Measurements from ENCODE around the gene CFAP299. TPM values are rescaled to one million over a fixed set of nuclear protein-coding genes. Genes with fewer than 3 reads are reported as not detected.
"Not testable (repeated sequence)": the region's sequence is repeated elsewhere in the genome, so short reads cannot be mapped to it uniquely, and the experiment has no call there.

The CFAP299 gene
- total RNA-seq, 1 experiment from 2014 or later, result not detected

GRCh38 chr4:80637190-80637589, 301.7 kb downstream of the CFAP299 start:
- Histone ChIP-seq H3K27me3 (ENCODE audit: insufficient read depth, low read depth) (no peaks in the 10 kb centered on the region), H3K4me1 (replicated peaks; ENCODE audit: insufficient read depth) (no peaks in the 10 kb centered on the region), H3K27ac (no peak overlapping the region), H3F3A (ENCODE audit: insufficient read depth, low read depth) (no peaks in the 10 kb centered on the region), H3K9me3 (ENCODE audit: insufficient read depth, low read depth) (no peaks in the 10 kb centered on the region), H3K36me3 (ENCODE audit: low read depth) (no peaks in the 10 kb centered on the region), H3K4me2 (no peak overlapping the region), H3K79me2 (ENCODE audit: low read depth) (no peaks in the 10 kb centered on the region), H3K9me2 (ENCODE audit: insufficient read depth) (no peaks in the 10 kb centered on the region), H4K20me1 (ENCODE audit: insufficient read depth) (no peaks in the 10 kb centered on the region), H2AFZ (no peak overlapping the region), H3K4me3 (no peak overlapping the region)
- intact Hi-C loops (cut with micrococcal nuclease; ENCODE audit: unreplicated experiment), result no loop called here
- POLR2A ChIA-PET (ENCODE audit: unreplicated experiment), result no interaction called here
- no TSS peak for BruUV-seq (replicated peaks)
- TF ChIP-seq EZH2 (IDR thresholded peaks at IDR 0.05; ENCODE audit: low read depth) (no peak), CTCF (conservative IDR thresholded peaks at IDR 0.05) (no peak)
- CTCF ChIA-PET, result no interaction called here
- no peak for DNase-seq

DNA sequence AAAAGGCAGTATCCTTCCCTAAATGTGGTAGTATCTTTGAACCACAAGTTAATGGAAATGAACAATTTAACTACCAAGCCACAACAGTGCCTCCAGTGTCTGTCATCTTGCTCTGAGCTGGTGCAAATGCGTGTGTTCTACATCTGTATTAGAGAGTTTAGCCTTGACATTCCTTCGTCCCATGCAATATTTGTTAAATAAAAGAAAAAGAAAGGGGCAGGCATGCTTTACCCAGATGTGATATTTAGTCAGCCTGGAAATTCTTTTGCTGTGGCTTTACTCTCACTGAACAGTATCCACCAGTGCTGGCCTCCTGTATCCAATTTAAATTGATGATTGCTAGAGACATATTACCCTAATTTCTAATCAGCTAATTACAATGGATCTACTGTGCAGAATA, 310.5 kb downstream of the CFAP299 start:
- no peak overlapping the region for H3K4me3 ChIP-seq
- no peak overlapping the region for H2AFZ ChIP-seq
- no peaks in the 10 kb centered on the region for H3K79me2 ChIP-seq (ENCODE audit: low read depth)
- no peaks in the 10 kb centered on the region for H3K9me3 ChIP-seq (ENCODE audit: insufficient read depth, low read depth)
- intact Hi-C loops (cut with micrococcal nuclease; ENCODE audit: unreplicated experiment), result no loop called here
- no peaks in the 10 kb centered on the region for H3K27me3 ChIP-seq (ENCODE audit: insufficient read depth, low read depth)
- no peaks in the 10 kb centered on the region for H4K20me1 ChIP-seq (ENCODE audit: insufficient read depth)
- no peak overlapping the region for H3K27ac ChIP-seq
- H3F3A ChIP-seq (ENCODE audit: insufficient read depth, low read depth), result no peaks in the 10 kb centered on the region
- H3K9me2 ChIP-seq (ENCODE audit: insufficient read depth), result no peaks in the 10 kb centered on the region
- ChIA-PET CTCF (no interaction called here), POLR2A (ENCODE audit: unreplicated experiment) (no interaction called here)
- no peaks in the 10 kb centered on the region for H3K36me3 ChIP-seq (ENCODE audit: low read depth)
- H3K4me2 ChIP-seq, result no peak overlapping the region
- DNase-seq, result no peak
- no peaks in the 10 kb centered on the region for H3K4me1 ChIP-seq (replicated peaks; ENCODE audit: insufficient read depth)
- TF ChIP-seq EZH2 (IDR thresholded peaks at IDR 0.05; ENCODE audit: low read depth), result no peak
- BruUV-seq (replicated peaks), result no TSS peak

- Histone ChIP-seq H3K4me3 (no peak overlapping the region), H3F3A (ENCODE audit: insufficient read depth, low read depth) (no peaks in the 10 kb centered on the region), H3K27me3 (ENCODE audit: insufficient read depth, low read depth) (no peaks in the 10 kb centered on the region), H3K9me2 (ENCODE audit: insufficient read depth) (no peaks in the 10 kb centered on the region), H4K20me1 (ENCODE audit: insufficient read depth) (no peaks in the 10 kb centered on the region), H3K36me3 (ENCODE audit: low read depth) (no peaks in the 10 kb centered on the region), H3K27ac (no peak overlapping the region), H3K4me2 (no peak overlapping the region), H3K9me3 (ENCODE audit: insufficient read depth, low read depth) (no peaks in the 10 kb centered on the region), H3K4me1 (replicated peaks; ENCODE audit: insufficient read depth) (no peaks in the 10 kb centered on the region), H3K79me2 (ENCODE audit: low read depth) (no peaks in the 10 kb centered on the region), H2AFZ (no peak overlapping the region)
- ChIA-PET CTCF (no interaction called here), POLR2A (ENCODE audit: unreplicated experiment) (interaction anchor here (0.7 kb wide), 1 partner anchor 452 kb away, joined by 4 read pairs; no protein-coding TSS in a partner anchor)
- intact Hi-C loops (cut with micrococcal nuclease; ENCODE audit: unreplicated experiment), result no loop called here
- no peak for DNase-seq
- no peak for TF ChIP-seq CTCF (conservative IDR thresholded peaks at IDR 0.05)
- no peak for TF ChIP-seq EZH2 (IDR thresholded peaks at IDR 0.05; ENCODE audit: low read depth)
- BruUV-seq (replicated peaks), result no TSS peak
Observed at GRCh38 chr4:80655662-80656061, 320.1 kb downstream of the CFAP299 start.

DNA sequence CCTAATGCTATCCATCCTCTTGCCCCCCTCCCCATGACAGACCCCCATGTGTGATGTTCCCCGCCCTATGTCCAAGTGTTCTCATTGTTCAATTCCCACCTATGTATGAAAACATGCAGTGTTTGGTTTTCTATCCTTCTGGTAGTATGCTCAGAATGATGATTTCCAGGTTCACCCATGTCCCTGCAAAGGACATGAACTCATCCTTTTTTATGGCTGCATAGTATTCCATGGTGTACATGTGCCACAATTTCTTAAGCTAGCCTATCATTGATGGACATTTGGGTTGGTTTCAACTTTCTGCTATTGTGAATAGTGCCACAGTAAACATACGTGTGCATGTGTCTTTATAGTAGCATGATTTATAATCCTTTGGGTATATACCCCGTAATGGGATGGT, 334.6 kb downstream of the CFAP299 start:
- H3K79me2 ChIP-seq (ENCODE audit: low read depth); H3K4me3 ChIP-seq; H3F3A ChIP-seq (ENCODE audit: insufficient read depth, low read depth); H3K9me3 ChIP-seq (ENCODE audit: insufficient read depth, low read depth); H4K20me1 ChIP-seq (ENCODE audit: insufficient read depth); intact Hi-C loops (cut with micrococcal nuclease; ENCODE audit: unreplicated experiment); H3K9me2 ChIP-seq (ENCODE audit: insufficient read depth); CTCF ChIA-PET; H3K27me3 ChIP-seq (ENCODE audit: insufficient read depth, low read depth); H3K27ac ChIP-seq; H3K36me3 ChIP-seq (ENCODE audit: low read depth); DNase-seq; POLR2A ChIA-PET (ENCODE audit: unreplicated experiment); H3K4me1 ChIP-seq (replicated peaks; ENCODE audit: insufficient read depth); H2AFZ ChIP-seq; H3K4me2 ChIP-seq; BruUV-seq (replicated peaks): not testable (repeated sequence)
